A673 (cell line): Measurements from ENCODE around the gene DRC7.

Source experiments
- CTCF ChIP-seq: fragments of 300-800, 200-600 bp; sonication (generic); conservative IDR thresholded peaks from 2 replicates; pipeline ENCODE4 v1.5.1; 2017; ENCODE audit warnings: low read depth, mild to moderate bottlenecking, antibody characterized with exemption, low read length, moderate library complexity, mixed read lengths
- EZH2 ChIP-seq: fragments of 200-600 bp; sonication (generic); IDR thresholded peaks from 2 replicates; pipeline ENCODE4 v1.6.1; 2017; ENCODE audit warnings: borderline replicate concordance, low read depth, mild to moderate bottlenecking, mixed read lengths, antibody characterized with exemption, low read length; ENCODE audit not compliant: poor library complexity, severe bottlenecking

GRCh38 chr16:57679016-57679415 is 15.6 kb upstream of the DRC7 start:
- TF ChIP-seq CTCF, result no peak
- TF ChIP-seq EZH2, result no peak
